ENCODE data around the gene FTCD.

GRCh38 chr21:46128933-46129571 is 26.3 kb downstream of the FTCD start:
- no peak for TF ChIP-seq MXI1 (IDR thresholded peaks at IDR 0.05; ENCODE audit: low read depth, low read length)
- no peak for TF ChIP-seq EZH2 (IDR thresholded peaks at IDR 0.05; ENCODE audit: borderline replicate concordance, control insufficient read depth, low read depth, low read length)
- no peak for TF ChIP-seq EP300 (IDR thresholded peaks at IDR 0.05; ENCODE audit: borderline replicate concordance in 1 of 2, control insufficient read depth in 1 of 2, low read depth in 2 of 2, low read length in 2 of 2)
- TF ChIP-seq MEF2A (IDR thresholded peaks at IDR 0.05; ENCODE audit: insufficient read depth, low read depth, low read length), result no peak
- TF ChIP-seq SMAD5 (IDR thresholded peaks at IDR 0.05; ENCODE audit: low read depth), result no peak
- no peak for TF ChIP-seq USF1 (IDR thresholded peaks at IDR 0.05; ENCODE audit: borderline replicate concordance, extremely low read length, insufficient read depth, low read depth, low read length)
- no peak for TF ChIP-seq CREM (IDR thresholded peaks at IDR 0.05; ENCODE audit: low read depth)

Measured in GM12878 (cell line).